Astrocyte of the spinal cord (primary cell): ENCODE data around the gene DOCK10.

Experiments used
- DNase-seq: peaks from one replicate; pipeline ENCODE4 v3.0.0; 2011; ENCODE audit warnings: low read depth, low spot score
- H3K4me3 ChIP-seq: 2 replicates; pipeline ENCODE4 v1.5.1; 2011; ENCODE audit warnings: low read depth, mild to moderate bottlenecking, low read length, moderate library complexity
- in situ Hi-C: cut with HindIII; loops from 2 replicates; pipeline ENCODE4 v1.10.0; 2017; ENCODE audit warnings: low sequenced_read_pairs
- TF ChIP-seq, protein P1 (sequence below): IDR thresholded peaks from 2 replicates; pipeline ENCODE4 v1.5.1; 2012; ENCODE audit warnings: low read depth, mild to moderate bottlenecking, low read length, inconsistent platforms

The DOCK10 gene

DNA sequence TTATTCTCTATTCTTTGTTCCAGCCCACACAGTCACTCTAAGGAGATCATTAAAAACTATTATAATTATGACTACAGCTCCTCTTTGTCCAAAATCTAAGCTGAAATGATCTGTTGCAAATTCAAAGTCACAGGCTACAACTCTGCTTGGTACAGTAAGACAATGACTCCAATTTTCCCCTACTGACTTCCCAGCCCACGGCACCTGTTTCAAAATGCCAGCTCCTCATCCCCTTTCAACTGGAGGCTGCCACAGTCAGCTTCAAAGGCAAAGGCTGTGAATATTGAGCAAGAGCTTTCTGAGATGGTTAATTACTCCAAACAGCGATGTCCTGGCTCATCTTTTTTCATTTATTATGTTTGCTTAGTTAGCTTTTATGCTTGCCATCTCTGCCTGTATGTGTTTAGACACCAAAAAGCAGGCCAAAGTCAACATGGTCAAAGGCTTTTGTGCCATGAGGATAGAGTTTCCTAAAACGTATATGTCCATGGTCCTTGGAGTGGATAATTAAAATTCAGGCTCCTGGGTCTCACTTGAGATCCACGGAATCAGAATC lies 141.1 kb downstream of the DOCK10 start:
- no peak overlapping the region for H3K4me3 ChIP-seq
- in situ Hi-C loops, result no loop called here
- no peak for DNase-seq
- TF ChIP-seq, protein P1, sequence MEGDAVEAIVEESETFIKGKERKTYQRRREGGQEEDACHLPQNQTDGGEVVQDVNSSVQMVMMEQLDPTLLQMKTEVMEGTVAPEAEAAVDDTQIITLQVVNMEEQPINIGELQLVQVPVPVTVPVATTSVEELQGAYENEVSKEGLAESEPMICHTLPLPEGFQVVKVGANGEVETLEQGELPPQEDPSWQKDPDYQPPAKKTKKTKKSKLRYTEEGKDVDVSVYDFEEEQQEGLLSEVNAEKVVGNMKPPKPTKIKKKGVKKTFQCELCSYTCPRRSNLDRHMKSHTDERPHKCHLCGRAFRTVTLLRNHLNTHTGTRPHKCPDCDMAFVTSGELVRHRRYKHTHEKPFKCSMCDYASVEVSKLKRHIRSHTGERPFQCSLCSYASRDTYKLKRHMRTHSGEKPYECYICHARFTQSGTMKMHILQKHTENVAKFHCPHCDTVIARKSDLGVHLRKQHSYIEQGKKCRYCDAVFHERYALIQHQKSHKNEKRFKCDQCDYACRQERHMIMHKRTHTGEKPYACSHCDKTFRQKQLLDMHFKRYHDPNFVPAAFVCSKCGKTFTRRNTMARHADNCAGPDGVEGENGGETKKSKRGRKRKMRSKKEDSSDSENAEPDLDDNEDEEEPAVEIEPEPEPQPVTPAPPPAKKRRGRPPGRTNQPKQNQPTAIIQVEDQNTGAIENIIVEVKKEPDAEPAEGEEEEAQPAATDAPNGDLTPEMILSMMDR, result no peak

DNA sequence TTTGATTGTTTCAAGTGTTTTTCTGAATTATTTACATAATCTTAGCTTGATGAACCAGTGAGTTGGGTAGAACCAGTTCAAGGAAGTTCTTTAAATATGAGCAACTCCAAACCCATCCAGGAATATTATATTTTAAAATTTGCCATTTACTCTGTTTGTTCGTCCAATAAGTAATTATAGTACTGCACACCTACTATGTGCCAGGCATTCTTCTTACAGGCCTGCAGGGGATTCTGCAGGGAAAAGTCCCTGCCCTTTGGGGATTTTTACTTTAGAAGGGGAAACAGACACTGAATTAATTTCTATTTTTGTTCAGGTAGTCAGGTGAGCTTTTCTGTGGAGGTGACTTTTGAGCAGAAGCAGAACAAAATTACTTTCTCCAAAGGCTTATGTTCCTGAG lies 146.9 kb downstream of the DOCK10 start:
- in situ Hi-C loops, result no loop called here
- no peak for DNase-seq
- no peak overlapping the region for H3K4me3 ChIP-seq
- TF ChIP-seq, protein P1, result no peak

DNA sequence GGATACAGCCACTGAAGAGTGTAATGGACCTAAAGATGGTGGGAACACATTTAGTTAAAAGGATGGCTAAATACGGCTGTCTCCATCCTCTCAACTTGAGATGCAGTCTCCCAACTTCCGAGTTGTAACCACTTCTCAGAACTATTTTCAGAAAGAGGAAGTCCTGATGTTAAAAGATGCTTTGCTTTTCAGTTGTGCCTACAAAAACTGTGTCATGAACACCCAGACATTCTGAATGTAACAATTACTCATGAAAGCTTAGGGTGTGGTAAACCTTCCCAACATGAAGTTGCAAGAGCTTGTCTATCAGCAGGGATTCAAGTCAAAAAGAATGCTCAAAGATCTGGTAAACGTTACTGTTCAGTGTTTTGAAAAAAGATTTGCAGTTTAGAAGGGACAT lies 147.9 kb downstream of the DOCK10 start:
- no peak for DNase-seq
- H3K4me3 ChIP-seq, result no peak overlapping the region
- in situ Hi-C loops, result no loop called here
- TF ChIP-seq, protein P1, result no peak

DNA sequence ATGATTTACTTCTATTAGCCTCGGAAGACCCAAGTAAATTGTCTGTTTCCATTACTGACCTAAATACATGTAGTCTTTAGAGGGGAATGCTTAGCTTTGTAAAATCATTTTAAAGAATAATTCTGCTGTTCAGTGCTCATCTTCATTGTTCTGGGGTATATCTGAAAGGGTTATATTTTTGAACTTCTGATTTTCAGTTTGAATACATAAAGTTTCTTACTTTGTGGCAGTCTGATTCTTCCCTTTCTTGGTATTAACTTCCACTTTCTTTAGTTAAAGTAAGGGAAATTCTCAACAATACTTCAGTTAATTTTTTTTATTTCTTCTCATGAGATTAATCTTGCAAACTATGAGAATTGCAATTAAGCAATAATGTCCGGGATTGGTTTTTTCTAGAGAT lies 148.4 kb downstream of the DOCK10 start:
- TF ChIP-seq, protein P1, result no peak
- no peak overlapping the region for H3K4me3 ChIP-seq
- no peak for DNase-seq
- in situ Hi-C loops, result no loop called here

- in situ Hi-C loops, result no loop called here
- no peak for DNase-seq
- TF ChIP-seq, protein P1, result no peak
- no peak overlapping the region for H3K4me3 ChIP-seq
These were observed 149.6 kb downstream of the DOCK10 start for GRCh38 chr2:224892574-224893204.

GRCh38 chr2:224890372-224890771 lies 151.9 kb downstream of the DOCK10 start:
- TF ChIP-seq, protein P1, result no peak
- no peak overlapping the region for H3K4me3 ChIP-seq
- no peak for DNase-seq
- in situ Hi-C loops, result no loop called here

GRCh38 chr2:224887141-224887540 lies 155.1 kb downstream of the DOCK10 start:
- in situ Hi-C loops, result no loop called here
- TF ChIP-seq, protein P1, result peak; percentile 46
- DNase-seq, result peak; percentile 78
- no peak overlapping the region for H3K4me3 ChIP-seq
